GM20000 (cell line): ENCODE results near the gene NUDT2.

Experiments used
- DNase-seq: peaks from one replicate; pipeline ENCODE4 v3.0.0; 2012; ENCODE audit warnings: low spot score
- CTCF ChIP-seq: IDR thresholded peaks from 2 replicates; pipeline ENCODE4 v1.5.1; 2012; ENCODE audit warnings: mild to moderate bottlenecking, control low read depth; ENCODE audit errors: extremely low read depth, missing control alignments

The NUDT2 gene

DNA sequence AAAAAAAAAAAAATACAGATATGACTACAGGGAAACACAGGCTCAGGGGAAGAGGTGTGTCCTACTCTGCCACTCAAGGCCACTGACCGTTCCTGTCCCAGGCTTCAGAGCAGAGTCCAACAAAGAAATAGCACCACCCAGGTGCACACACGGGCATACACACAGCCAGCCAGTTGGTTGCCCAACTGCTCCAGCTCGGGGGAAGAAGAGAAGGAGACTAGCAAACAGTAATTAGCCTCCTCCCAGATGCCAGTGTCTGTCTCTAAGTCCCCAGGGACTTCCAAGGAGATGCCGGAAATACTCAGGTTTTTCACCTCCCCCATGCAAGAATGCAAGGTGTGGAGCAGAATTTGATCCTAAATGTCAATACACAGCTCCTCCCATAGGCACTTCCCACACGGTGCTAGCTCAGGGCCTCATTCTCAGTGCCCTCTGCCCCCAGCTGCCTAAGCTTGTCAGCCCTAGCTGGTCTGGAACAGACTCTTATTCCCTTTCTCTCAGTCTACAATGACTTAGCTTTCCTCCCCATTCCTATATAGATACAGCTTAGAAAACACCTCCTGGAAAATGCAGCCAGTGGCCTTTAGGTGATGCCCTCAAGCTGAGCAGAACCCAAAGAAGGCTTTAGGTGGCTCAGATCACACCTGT, 45.7 kb downstream of the NUDT2 start:
- DNase-seq, result no peak
- no peak for TF ChIP-seq CTCF

DNA sequence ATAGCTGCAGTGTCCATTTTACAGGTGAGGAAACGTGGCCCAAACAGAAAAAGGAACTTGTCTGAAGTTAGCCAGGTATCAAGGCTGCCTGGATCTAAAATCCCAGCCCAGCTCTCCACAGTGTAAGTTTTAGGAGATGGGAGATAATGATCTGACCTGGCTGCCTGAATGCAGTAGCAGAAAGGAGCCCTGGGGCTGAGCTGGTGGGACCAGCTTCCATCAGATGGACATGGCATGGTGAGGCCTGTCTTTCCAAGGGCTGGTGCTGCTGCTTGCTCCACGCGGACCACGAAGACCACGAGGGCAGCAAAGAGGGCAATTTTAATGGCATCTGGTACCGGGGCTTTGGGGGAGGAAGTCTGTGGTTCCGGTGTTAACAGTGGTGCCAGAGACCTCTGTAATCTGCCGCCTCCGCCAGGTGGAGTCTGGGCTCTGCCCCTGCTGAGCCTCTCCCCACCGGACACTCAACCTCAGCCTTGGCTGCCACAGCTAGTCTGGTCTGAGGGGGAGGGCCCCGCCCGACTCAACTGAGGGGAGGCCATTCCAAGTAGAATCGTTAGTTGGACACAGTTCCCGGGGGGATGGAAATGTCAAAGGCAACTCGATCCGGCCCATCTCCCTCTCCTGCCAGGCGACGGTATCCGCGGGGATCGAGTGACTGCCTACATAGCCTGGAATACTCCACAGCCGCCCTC, 46.7 kb downstream of the NUDT2 start:
- DNase-seq, result peak; percentile 75
- no peak for TF ChIP-seq CTCF

- no peak for TF ChIP-seq CTCF
- peak; percentile 99 for DNase-seq
Measured at GRCh38 chr9:34376596-34377403, 47.4 kb downstream of the NUDT2 start, which contains the start of gene MYORG. Gene MYORG (minus strand): TSS chr9:34376898. CDS start chr9:34372943, 3,955 bp downstream.

DNA sequence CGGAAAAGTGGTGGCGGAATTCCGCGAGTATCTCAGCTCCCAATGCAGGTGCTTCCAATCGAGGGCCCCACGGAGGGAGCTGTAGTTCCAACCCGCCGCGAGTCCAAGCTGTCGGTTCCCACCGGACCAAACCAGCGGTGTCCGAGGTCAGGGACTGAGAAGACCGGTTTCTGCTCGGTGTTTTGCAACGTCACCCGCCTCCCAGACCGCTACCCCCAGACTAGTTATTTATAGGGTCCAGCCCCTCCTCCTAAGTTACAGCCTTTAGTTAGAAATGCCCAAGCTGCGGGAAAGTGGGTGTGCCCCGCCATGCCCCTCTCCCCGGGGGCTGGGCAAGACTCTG, 48.0 kb downstream of the NUDT2 start:
- no peak for TF ChIP-seq CTCF
- no peak for DNase-seq

DNA sequence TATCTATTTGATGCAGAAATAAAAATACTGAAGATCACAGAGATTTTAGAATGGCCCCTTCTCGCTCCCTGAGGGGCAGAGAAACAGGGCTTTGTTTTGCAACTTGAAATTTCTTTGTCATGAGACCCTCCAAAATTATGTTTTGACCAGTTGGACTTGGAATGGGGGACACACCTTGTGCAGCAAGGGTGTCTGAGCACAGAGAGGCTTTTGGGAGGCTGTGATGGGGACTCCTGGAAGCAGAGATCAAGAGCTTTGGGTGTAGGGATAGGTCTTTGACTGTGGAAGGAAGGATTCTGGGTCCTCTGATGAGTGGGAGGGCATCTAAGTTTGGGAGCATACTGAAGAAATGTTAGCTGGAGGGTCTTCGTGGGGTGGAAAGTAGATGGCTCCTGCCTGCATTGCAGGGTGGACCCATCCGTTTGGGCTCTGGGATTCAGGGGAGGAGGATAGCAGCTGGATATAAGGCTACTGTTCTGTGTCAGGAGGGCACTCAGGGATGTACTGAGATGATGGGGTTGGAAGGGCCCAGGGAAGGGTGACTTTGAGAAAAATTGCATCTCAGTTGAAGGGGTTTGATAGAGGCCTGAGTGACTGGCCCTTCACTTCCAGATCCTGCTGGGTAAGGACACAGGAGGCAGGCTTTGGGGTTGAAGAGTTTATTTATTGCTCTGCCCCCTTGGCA, 49.1 kb downstream of the NUDT2 start:
- no peak for DNase-seq
- TF ChIP-seq CTCF, result no peak

GRCh38 chr9:34379334-34380033, 50.1 kb downstream of the NUDT2 start:
- TF ChIP-seq CTCF, result peak; percentile 95
- peak; percentile 93 for DNase-seq
